ENCODE data around the gene STYX. TPM values are rescaled to one million over a fixed set of nuclear protein-coding genes. Genes with fewer than 3 reads are reported as not detected.

Gene STYX
- total RNA-seq, 1 donor from 2014 or later = 13.1 TPM

GRCh38 chr14:52801014-52801712 is 71.2 kb downstream of the STYX start:
- TF ChIP-seq CTCF (IDR thresholded peaks at IDR 0.05) = no peak
- H3K9me3 Mint-ChIP-seq = no peaks in the 10 kb centered on the region
- H3K4me3 Mint-ChIP-seq = no peak overlapping the region
- H3K27ac Mint-ChIP-seq = no peak overlapping the region
- ChIA-PET POLR2A (no interaction called here), CTCF (no interaction called here)
- H3K4me1 Mint-ChIP-seq = peaks cover 10% of the 10 kb centered on the region
- no peaks in the 10 kb centered on the region for H3K27me3 Mint-ChIP-seq
- intact Hi-C loops (cut with micrococcal nuclease) = no loop called here
- DNase-seq (no peak), ATAC-seq (ENCODE audit: low read depth) (peak; percentile 40)
- no peaks in the 10 kb centered on the region for H3K36me3 Mint-ChIP-seq (ENCODE audit: low read depth)

- H3K36me3 Mint-ChIP-seq (ENCODE audit: low read depth) = no peaks in the 10 kb centered on the region
- ChIA-PET POLR2A (no interaction called here), CTCF (no interaction called here)
- no peaks in the 10 kb centered on the region for H3K9me3 Mint-ChIP-seq
- H3K27me3 Mint-ChIP-seq = no peaks in the 10 kb centered on the region
- intact Hi-C loops (cut with micrococcal nuclease) = no loop called here
- no peak overlapping the region for H3K27ac Mint-ChIP-seq
- H3K4me3 Mint-ChIP-seq = no peak overlapping the region
- DNase-seq = no peak
- TF ChIP-seq CTCF (IDR thresholded peaks at IDR 0.05) = no peak
- no peak for ATAC-seq (ENCODE audit: low read depth)
- peaks cover 8% of the 10 kb centered on the region for H3K4me1 Mint-ChIP-seq
These were observed 72.6 kb downstream of the STYX start for GRCh38 chr14:52802597-52802996.

DNA sequence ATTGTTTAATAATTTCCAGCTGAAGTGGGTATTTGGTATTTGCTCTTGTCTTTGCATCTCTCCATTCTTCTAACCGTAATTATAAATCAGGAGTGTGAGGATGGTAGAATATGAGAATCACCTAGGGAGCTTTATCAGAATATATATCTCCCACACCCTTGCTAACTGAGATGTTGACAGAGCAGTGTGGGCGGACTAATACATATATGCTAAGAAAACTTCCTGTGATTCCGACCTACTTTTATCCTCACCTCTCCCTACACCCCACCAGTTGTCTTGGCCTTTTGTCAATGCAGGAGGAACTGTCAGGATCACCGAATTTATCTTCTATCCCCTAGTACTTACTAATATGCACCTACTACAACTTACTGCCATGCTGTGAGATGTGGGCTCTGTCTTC is 76.1 kb downstream of the STYX start:
- intact Hi-C loops (cut with micrococcal nuclease) = no loop called here
- no peak for DNase-seq
- Mint-ChIP-seq H3K27ac (no peak overlapping the region), H3K36me3 (ENCODE audit: low read depth) (no peaks in the 10 kb centered on the region), H3K4me3 (no peak overlapping the region), H3K27me3 (no peaks in the 10 kb centered on the region), H3K4me1 (peaks cover 6% of the 10 kb centered on the region), H3K9me3 (no peaks in the 10 kb centered on the region)
- CTCF ChIA-PET = no interaction called here
- POLR2A ChIA-PET = no interaction called here
- no peak for TF ChIP-seq CTCF (IDR thresholded peaks at IDR 0.05)
- ATAC-seq (ENCODE audit: low read depth) = no peak

- H3K9me3 Mint-ChIP-seq = no peaks in the 10 kb centered on the region
- TF ChIP-seq CTCF (IDR thresholded peaks at IDR 0.05) = no peak
- H3K27me3 Mint-ChIP-seq = no peaks in the 10 kb centered on the region
- H3K36me3 Mint-ChIP-seq (ENCODE audit: low read depth) = no peaks in the 10 kb centered on the region
- DNase-seq (no peak), ATAC-seq (ENCODE audit: low read depth) (no peak)
- no peak overlapping the region for H3K4me3 Mint-ChIP-seq
- H3K4me1 Mint-ChIP-seq = no peaks in the 10 kb centered on the region
- no peak overlapping the region for H3K27ac Mint-ChIP-seq
- ChIA-PET CTCF (no interaction called here), POLR2A (interaction anchor here (0.6 kb wide), 1 partner anchor 25 kb away, joined by 5 read pairs; no protein-coding TSS in a partner anchor)
- intact Hi-C loops (cut with micrococcal nuclease) = no loop called here
These were observed 78.1 kb downstream of the STYX start for GRCh38 chr14:52808101-52808500.

- Mint-ChIP-seq H3K27me3 (peaks cover 2% of the 10 kb centered on the region), H3K4me3 (no peak overlapping the region), H3K9me3 (no peaks in the 10 kb centered on the region), H3K4me1 (no peaks in the 10 kb centered on the region), H3K27ac (no peak overlapping the region), H3K36me3 (ENCODE audit: low read depth) (no peaks in the 10 kb centered on the region)
- no peak for TF ChIP-seq CTCF (IDR thresholded peaks at IDR 0.05)
- POLR2A ChIA-PET = no interaction called here
- intact Hi-C loops (cut with micrococcal nuclease) = loop anchor here (5.0 kb wide), 1 partner anchor 1525 kb away; no protein-coding TSS in a partner anchor
- no peak for ATAC-seq (ENCODE audit: low read depth)
- no peak for DNase-seq
- CTCF ChIA-PET = interaction anchor here (2.8 kb wide), 1 partner anchor 139 kb away, joined by 7 read pairs; no protein-coding TSS in a partner anchor
These were observed 91.9 kb downstream of the STYX start for GRCh38 chr14:52821805-52822250.
